H1 (cell line): ENCODE measurements around the gene TMPRSS4. TPM values are rescaled to one million over a fixed set of nuclear protein-coding genes. Genes with fewer than 3 reads are reported as not detected.

Experiments used
- CTCF ChIA-PET: fragments of 300-600 bp; sonication (Branson Sonifier 250); formaldehyde crosslinking; loops from one replicate; lab custom pipeline; 2021; ENCODE audit not compliant: partially characterized antibody; lab: Charles Lee
- POLR2A ChIA-PET: fragments of 300-600 bp; sonication (Branson Sonifier 250); formaldehyde crosslinking; loops from one replicate; lab custom pipeline; 2021; ENCODE audit warnings: inconsistent platforms; ENCODE audit not compliant: partially characterized antibody; lab: Charles Lee
- DNase-seq, 2 experiments: peaks; one replicate each; pipeline versions ENCODE4 v3.0.0 to v3.0.0-alpha.2; 2010 to 2022; ENCODE audit warnings: low spot score in 2 of 2, low read depth in 1 of 2, mixed read lengths in 1 of 2
- FAIRE-seq: peaks from 2 replicates; lab custom pipeline; 2011; peaks lifted over from hg19 to GRCh38; lab: Jason Lieb, UNC
- H2AFZ ChIP-seq: 2 replicates; pipeline ENCODE4 v1.8.1; 2012; ENCODE audit warnings: low read length, inconsistent platforms
- H2AK5ac ChIP-seq: 2 replicates; pipeline ENCODE4 v1.6.1; 2013; ENCODE audit warnings: low read depth, low read length
- H2BK120ac ChIP-seq: replicated peaks from 2 replicates; pipeline ENCODE3; 2013; ENCODE audit warnings: low read depth, low read length, inconsistent platforms
- H2BK12ac ChIP-seq: 2 replicates; pipeline ENCODE4 v1.6.1; 2013; ENCODE audit warnings: low read depth, low read length
- H2BK15ac ChIP-seq: 2 replicates; pipeline ENCODE4 v1.6.1; 2013; ENCODE audit warnings: low read length
- H2BK20ac ChIP-seq: 2 replicates; pipeline ENCODE4 v1.6.1; 2013; ENCODE audit warnings: low read length
- H2BK5ac ChIP-seq: 2 replicates; pipeline ENCODE4 v1.6.1; 2013; ENCODE audit warnings: low read depth, low read length
- H3K14ac ChIP-seq: 2 replicates; pipeline ENCODE4 v1.6.1; 2013; ENCODE audit warnings: inconsistent platforms; ENCODE audit not compliant: insufficient read length
- H3K18ac ChIP-seq: 2 replicates; pipeline ENCODE4 v1.6.1; 2013; ENCODE audit warnings: low read length; ENCODE audit errors: extremely low read depth
- H3K23ac ChIP-seq: 2 replicates; pipeline ENCODE4 v1.6.1; 2013; ENCODE audit warnings: inconsistent platforms; ENCODE audit not compliant: insufficient read length
- H3K23me2 ChIP-seq: 2 replicates; pipeline ENCODE4 v1.6.1; 2013; ENCODE audit warnings: low read depth, low read length
- H3K27ac ChIP-seq: 2 replicates; pipeline ENCODE4 v1.6.1; 2011; ENCODE audit warnings: low read depth, low read length, inconsistent platforms
- H3K27me3 ChIP-seq, 4 experiments: replicated peaks in 1 of 4; 1 replicate in 1 of 4; 2 replicates in 3 of 4; pipeline versions ENCODE4 v1.6.1 to v1.8.1; 2011 to 2013; ENCODE audit warnings: low read length in 3 of 4, mild to moderate bottlenecking in 3 of 4, inconsistent platforms in 2 of 4, mixed read lengths in 2 of 4, moderate library complexity in 1 of 4; ENCODE audit not compliant: control insufficient read depth in 3 of 4, insufficient read depth in 3 of 4; ENCODE audit errors: extremely low read depth in 1 of 4
- H3K36me3 ChIP-seq, 4 experiments: 2 replicates each; pipeline versions ENCODE4 v1.6.1 to v1.8.1; 2011 to 2013; ENCODE audit warnings: mild to moderate bottlenecking in 4 of 4, low read length in 3 of 4, moderate library complexity in 2 of 4, control low read depth in 1 of 4, inconsistent platforms in 1 of 4; ENCODE audit not compliant: insufficient read depth in 4 of 4, control insufficient read depth in 2 of 4
- H3K4ac ChIP-seq: replicated peaks from 2 replicates; pipeline ENCODE3; 2013; ENCODE audit warnings: low read length, low read depth, mixed read lengths, inconsistent platforms; ENCODE audit not compliant: insufficient read length
- H3K4me1 ChIP-seq, 4 experiments: replicated peaks in 1 of 4; 1 replicate in 1 of 4; 2 replicates in 3 of 4; pipeline versions ENCODE4 v1.6.1 to v1.8.1; 2011 to 2013; ENCODE audit warnings: low read length in 3 of 4, inconsistent platforms in 2 of 4, mixed read lengths in 1 of 4; ENCODE audit not compliant: insufficient read depth in 4 of 4, control insufficient read depth in 3 of 4
- H3K4me2 ChIP-seq, 2 experiments: 2 replicates each; pipeline versions ENCODE4 v1.6.1 to v1.8.1; 2011 to 2013; ENCODE audit warnings: low read depth in 2 of 2, low read length in 2 of 2, control low read depth in 1 of 2, inconsistent platforms in 1 of 2, mild to moderate bottlenecking in 1 of 2; ENCODE audit not compliant: insufficient read depth in 1 of 2
- H3K4me3 ChIP-seq, 4 experiments: fragments of 200-600, 300-600 bp in 1 of 4; sonication (generic), shearing (Covaris generic), sonication (Bioruptor Twin) in 1 of 4; 2 replicates each; pipeline versions ENCODE4 v1.5.1 to v1.8.1; 2011 to 2016; ENCODE audit warnings: low read length in 4 of 4, low read depth in 3 of 4, control low read depth in 2 of 4, inconsistent platforms in 2 of 4, mild to moderate bottlenecking in 2 of 4, mixed read lengths in 1 of 4, moderate library complexity in 1 of 4; ENCODE audit not compliant: insufficient read depth in 2 of 4; ENCODE audit errors: extremely low read depth in 1 of 4
- H3K56ac ChIP-seq: replicated peaks from 2 replicates; pipeline ENCODE3; 2013; ENCODE audit warnings: low read depth, mild to moderate bottlenecking, mixed read lengths, low read length, inconsistent platforms; ENCODE audit not compliant: insufficient read length
- H3K79me1 ChIP-seq: 2 replicates; pipeline ENCODE4 v1.6.1; 2013; ENCODE audit warnings: low read depth, low read length, control low read depth
- H3K79me2 ChIP-seq, 2 experiments: 2 replicates each; pipeline versions ENCODE4 v1.6.1 to v1.8.1; 2012 to 2013; ENCODE audit warnings: low read length in 2 of 2, mild to moderate bottlenecking in 2 of 2, inconsistent platforms in 1 of 2; ENCODE audit not compliant: insufficient read depth in 2 of 2, control insufficient read depth in 1 of 2
- H3K9ac ChIP-seq, 4 experiments: replicated peaks in 1 of 4; 1 replicate in 1 of 4; 2 replicates in 3 of 4; pipeline versions ENCODE4 v1.6.1 to v1.8.1; 2011 to 2013; ENCODE audit warnings: low read depth in 3 of 4, low read length in 3 of 4, control low read depth in 2 of 4, mild to moderate bottlenecking in 2 of 4, moderate library complexity in 2 of 4, inconsistent platforms in 1 of 4; ENCODE audit errors: extremely low read depth in 1 of 4
- H3K9me3 ChIP-seq, 2 experiments: 2 replicates each; pipeline versions ENCODE4 v1.6.1 to v1.8.1; 2012 to 2013; ENCODE audit warnings: mild to moderate bottlenecking in 2 of 2, moderate library complexity in 2 of 2, control low read depth in 1 of 2, inconsistent platforms in 1 of 2, low read depth in 1 of 2, low read length in 1 of 2, mixed read lengths in 1 of 2; ENCODE audit not compliant: insufficient read depth in 2 of 2
- H4K20me1 ChIP-seq, 2 experiments: replicated peaks in 1 of 2; 2 replicates each; pipeline versions ENCODE3 to v1.8.1; 2011 to 2013; ENCODE audit warnings: inconsistent platforms in 2 of 2, low read length in 2 of 2, mild to moderate bottlenecking in 1 of 2; ENCODE audit not compliant: insufficient read depth in 2 of 2, control insufficient read depth in 1 of 2
- H4K5ac ChIP-seq: 2 replicates; pipeline ENCODE4 v1.6.1; 2013; ENCODE audit warnings: low read length, low read depth, mixed read lengths, inconsistent platforms; ENCODE audit not compliant: insufficient read length
- H4K8ac ChIP-seq: 2 replicates; pipeline ENCODE4 v1.8.0; 2013; ENCODE audit warnings: mild to moderate bottlenecking, moderate library complexity, low read length, inconsistent platforms; ENCODE audit not compliant: insufficient read depth; ENCODE audit errors: extremely low read depth
- H4K91ac ChIP-seq: replicated peaks from 2 replicates; pipeline ENCODE3; 2013; ENCODE audit warnings: low read length, mixed read lengths, inconsistent platforms; ENCODE audit not compliant: insufficient read length
- CHD2 ChIP-seq: IDR thresholded peaks from 2 replicates; pipeline ENCODE4 v1.6.1; 2012; ENCODE audit warnings: low read length, improper control_type of control experiment
- RAD21 ChIP-seq, 2 experiments: IDR thresholded peaks in 1 of 2; conservative IDR thresholded peaks in 1 of 2; 2 replicates each; pipeline ENCODE4 v1.6.1; 2011; ENCODE audit warnings: low read depth in 2 of 2, low read length in 2 of 2, improper control_type of control experiment in 1 of 2, inconsistent platforms in 1 of 2, mild to moderate bottlenecking in 1 of 2, moderate library complexity in 1 of 2
- WGBS, 2 experiments: shearing (Covaris generic) in 1 of 2; methylation state at CpG; one replicate each; pipeline versions ENCODE4 v1.1.6 to v1.1.7; 2013 to 2015; ENCODE audit warnings: low lambda C conversion rate in 2 of 2, mixed read lengths in 2 of 2, inconsistent platforms in 1 of 2, low coverage in 1 of 2, missing lambda C conversion rate in 1 of 2; ENCODE audit not compliant: insufficient replicate concordance in 2 of 2, insufficient coverage in 1 of 2, insufficient read length in 1 of 2; ENCODE audit errors: extremely low coverage in 1 of 2, missing lambda C conversion rate in 1 of 2; 5-methylcytosine and 5-hydroxymethylcytosine counted together
- polyA plus RNA-seq, 7 experiments: library from polyadenylated mRNA; depleted of rRNA in 3 of 7; stranded (reverse) in 5 of 7; unstranded in 2 of 7; fragments of >200 nt in 5 of 7; fragments of 200-250 nt in 2 of 7; gene quantifications; 1 replicate in 5 of 7; 2 replicates in 1 of 7; 4 replicates in 1 of 7; pipeline versions ENCODE4 v1.2.1 to v1.2.3, GENCODE V29; 2011 to 2013; ENCODE audit warnings: missing spikeins in 2 of 7, mixed read lengths in 2 of 7
- total RNA-seq: library from RNA; stranded (reverse); fragmentation: NEBNext Ultra II Directional; extraction: Animal tissue kit (Norgen Biotek cat#: 25700); gene quantifications from 2 replicates; pipeline ENCODE4 v1.2.1, GENCODE V29; 2021

The TMPRSS4 gene
- total and polyA plus RNA-seq, 2 of the 8 experiments (the other 6 are each of a cell fraction or from before 2014, with no cell fraction given): 0.11 to 0.58 TPM

- POLR2A ChIA-PET: no interaction called here
- FAIRE-seq: no peak
Measured at GRCh38 chr11:118138839-118139420, 62.1 kb downstream of the TMPRSS4 start.

More at GRCh38 chr11:118138839-118139420, 62.1 kb downstream of the TMPRSS4 start:
- TF ChIP-seq RAD21 (IDR thresholded peaks at IDR 0.05 in 1 of 2, conservative IDR thresholded peaks at IDR 0.05 in 1 of 2; ENCODE audit: low read depth in 2 of 2, low read length in 2 of 2) (peak in 1 of 2 experiments; percentile 17; a peak in 2 of 4 replicates), CHD2 (no peak)
- Histone ChIP-seq H3K4me2 (no peak overlapping the region), H2BK5ac (no peak overlapping the region), H4K91ac (no peak overlapping the region), H3K9ac (no peak overlapping the region), H2AK5ac (no peak overlapping the region), H4K8ac (no peak overlapping the region), H2AFZ (no peak overlapping the region), H3K79me2 (no peaks in the 10 kb centered on the region), H4K5ac (no peak overlapping the region), H3K18ac (no peak overlapping the region), H3K23me2 (no peaks in the 10 kb centered on the region), H4K20me1 (no peaks in the 10 kb centered on the region), H2BK120ac (no peak overlapping the region), H2BK15ac (no peak overlapping the region), H3K14ac (no peak overlapping the region), H3K4me1 (0 out of 7 replicates have a peak, but pooled peaks cover 0 to 2% (median 0%) of the 10 kb centered on the region in 4 experiments), H2BK12ac (no peak overlapping the region), H3K4ac (no peak overlapping the region), H3K9me3 (no peaks in the 10 kb centered on the region), H3K23ac (no peak overlapping the region), H3K27ac (no peak overlapping the region), H3K4me3 (no peak overlapping the region), H3K27me3 (peaks cover 0 to 6% (median 1%) of the 10 kb centered on the region in 4 experiments; a peak in 3 of 7 replicates), H3K36me3 (no peaks in the 10 kb centered on the region), H3K79me1 (no peaks in the 10 kb centered on the region), H2BK20ac (no peak overlapping the region), H3K56ac (no peak overlapping the region)
- CTCF ChIA-PET: interaction anchor here (1.1 to 3.3 kb wide), 6 partner anchors 10 to 331 kb away, joined by 3 to 11 read pairs (median 4); no protein-coding TSS in a partner anchor
- DNase-seq: no peak
- WGBS, 2 experiments: 69% methylated on average over 9 of the region's 10 CpGs; no CpG with 5 or more reads in 1 of the 2 experiments
